HepG2 (cell line): ENCODE data around the gene TSPAN9.

Experiments used
- FOSL2 ChIP-seq: sonication (generic); formaldehyde crosslinking; IDR thresholded peaks from 2 replicates; pipeline ENCODE4 v1.4.0; 2020; ENCODE audit warnings: missing genetic modification reagents
- MYC ChIP-seq: sonication (generic); formaldehyde crosslinking; IDR thresholded peaks from 2 replicates; pipeline ENCODE4 v1.9.0; 2021; ENCODE audit warnings: missing genetic modification reagents, borderline replicate concordance
- SMAD9 ChIP-seq: sonication (generic); formaldehyde crosslinking; IDR thresholded peaks from 2 replicates; pipeline ENCODE4 v1.5.1; 2020; ENCODE audit warnings: mild to moderate bottlenecking, missing genetic modification reagents
- TCF7 ChIP-seq: sonication (generic); IDR thresholded peaks from 2 replicates; pipeline ENCODE4 v1.6.1; 2016; ENCODE audit warnings: antibody characterized with exemption, low read depth
- ZBTB7B ChIP-seq: sonication (generic); formaldehyde crosslinking; IDR thresholded peaks from 2 replicates; pipeline ENCODE4 v1.4.0; 2020; ENCODE audit warnings: missing genetic modification reagents
- ZKSCAN8 ChIP-seq: IDR thresholded peaks from 2 replicates; pipeline ENCODE4 v1.6.1; 2016; ENCODE audit warnings: borderline replicate concordance, missing genetic modification reagents, missing compliant biosample characterization
- ZMAT3 ChIP-seq: sonication (generic); formaldehyde crosslinking; conservative IDR thresholded peaks from 2 replicates; pipeline ENCODE4 v1.7.0; 2021; ENCODE audit warnings: missing genetic modification reagents
- ZSCAN21 ChIP-seq: sonication (generic); formaldehyde crosslinking; IDR thresholded peaks from 2 replicates; pipeline ENCODE4 v1.8.0; 2022; ENCODE audit warnings: mild to moderate bottlenecking, missing genetic modification reagents, moderate library complexity, borderline replicate concordance
- ZZZ3 ChIP-seq: sonication (generic); formaldehyde crosslinking; IDR thresholded peaks from 2 replicates; pipeline ENCODE4 v1.4.0; 2020; ENCODE audit warnings: missing genetic modification reagents, mild to moderate bottlenecking, borderline replicate concordance

GRCh38 chr12:3075315-3075714 lies 1.9 kb upstream of the TSPAN9 start:
- TF ChIP-seq ZKSCAN8, result no peak
- no peak for TF ChIP-seq MYC (CRISPR knock-in tag)
- TF ChIP-seq ZBTB7B, result no peak
- no peak for TF ChIP-seq SMAD9 (CRISPR knock-in tag)
- no peak for TF ChIP-seq TCF7
- TF ChIP-seq ZZZ3 (CRISPR knock-in tag), result no peak
- no peak for TF ChIP-seq ZSCAN21 (CRISPR knock-in tag)
- no peak for TF ChIP-seq ZMAT3 (CRISPR knock-in tag)
- TF ChIP-seq FOSL2 (CRISPR knock-in tag), result no peak
